GM12865 (cell line): ENCODE data around the gene TPM1.

Experiments used
- DNase-seq: peaks from one replicate; pipeline ENCODE4 v3.0.0; 2010; ENCODE audit warnings: low read depth
- H3K4me3 ChIP-seq: 2 replicates; pipeline ENCODE4 v1.5.1; 2011; ENCODE audit warnings: mild to moderate bottlenecking, low read depth, low read length, control low read depth
- TF ChIP-seq, protein P1 (sequence below): IDR thresholded peaks from 2 replicates; pipeline ENCODE4 v1.5.1; 2011; ENCODE audit warnings: low read length, control low read depth, low read depth, inconsistent platforms; ENCODE audit not compliant: insufficient read depth; ENCODE audit errors: missing control alignments

Gene TPM1

DNA sequence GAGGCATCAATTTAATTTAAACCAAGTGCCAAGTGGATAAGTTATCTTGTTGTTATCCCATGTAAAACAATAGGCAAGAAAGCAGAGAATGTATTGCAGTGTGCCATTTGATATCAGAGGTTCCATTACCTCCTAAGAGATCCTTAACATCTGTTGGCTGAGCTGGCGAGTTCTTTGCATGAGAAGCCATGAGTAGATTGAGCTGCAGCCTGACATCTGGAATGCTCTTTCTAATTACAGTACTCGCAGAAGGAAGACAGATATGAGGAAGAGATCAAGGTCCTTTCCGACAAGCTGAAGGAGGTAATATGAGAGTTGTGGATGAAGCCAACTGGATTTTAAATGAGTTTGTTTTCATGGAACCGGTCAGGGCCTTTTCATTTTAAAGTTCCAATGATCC is 19.4 kb downstream of the TPM1 start:
- TF ChIP-seq, protein P1, sequence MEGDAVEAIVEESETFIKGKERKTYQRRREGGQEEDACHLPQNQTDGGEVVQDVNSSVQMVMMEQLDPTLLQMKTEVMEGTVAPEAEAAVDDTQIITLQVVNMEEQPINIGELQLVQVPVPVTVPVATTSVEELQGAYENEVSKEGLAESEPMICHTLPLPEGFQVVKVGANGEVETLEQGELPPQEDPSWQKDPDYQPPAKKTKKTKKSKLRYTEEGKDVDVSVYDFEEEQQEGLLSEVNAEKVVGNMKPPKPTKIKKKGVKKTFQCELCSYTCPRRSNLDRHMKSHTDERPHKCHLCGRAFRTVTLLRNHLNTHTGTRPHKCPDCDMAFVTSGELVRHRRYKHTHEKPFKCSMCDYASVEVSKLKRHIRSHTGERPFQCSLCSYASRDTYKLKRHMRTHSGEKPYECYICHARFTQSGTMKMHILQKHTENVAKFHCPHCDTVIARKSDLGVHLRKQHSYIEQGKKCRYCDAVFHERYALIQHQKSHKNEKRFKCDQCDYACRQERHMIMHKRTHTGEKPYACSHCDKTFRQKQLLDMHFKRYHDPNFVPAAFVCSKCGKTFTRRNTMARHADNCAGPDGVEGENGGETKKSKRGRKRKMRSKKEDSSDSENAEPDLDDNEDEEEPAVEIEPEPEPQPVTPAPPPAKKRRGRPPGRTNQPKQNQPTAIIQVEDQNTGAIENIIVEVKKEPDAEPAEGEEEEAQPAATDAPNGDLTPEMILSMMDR: no peak
- no peak for DNase-seq
- no peak overlapping the region for H3K4me3 ChIP-seq

DNA sequence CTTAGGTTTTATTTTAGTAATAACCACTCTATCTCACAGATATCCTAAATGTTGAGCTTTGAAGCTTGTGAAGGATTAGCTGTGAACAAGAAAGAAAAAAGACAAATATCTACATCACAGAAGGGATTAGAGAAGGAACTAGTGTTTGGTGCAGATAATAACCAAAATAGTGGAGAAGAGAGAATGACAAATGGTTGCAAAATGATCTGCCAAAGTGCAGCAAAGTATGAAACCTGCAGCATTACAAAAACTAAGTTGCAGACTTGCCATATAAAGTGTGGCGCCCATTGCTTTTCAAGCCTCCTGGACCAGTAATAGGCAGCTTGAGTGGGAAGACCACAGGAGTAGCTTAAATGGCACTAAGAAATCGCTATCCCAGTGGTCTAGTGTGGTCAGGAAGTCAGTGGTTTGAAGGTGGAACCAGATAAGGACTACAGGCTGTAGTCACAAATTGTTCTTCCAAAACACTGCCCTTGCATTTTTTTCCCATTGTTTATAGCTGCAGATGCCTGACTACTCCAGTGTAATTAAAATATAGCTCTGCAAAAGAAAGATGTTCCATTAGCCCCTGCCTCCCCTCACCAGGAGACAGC is 20.7 kb downstream of the TPM1 start:
- TF ChIP-seq, protein P1: no peak

DNA sequence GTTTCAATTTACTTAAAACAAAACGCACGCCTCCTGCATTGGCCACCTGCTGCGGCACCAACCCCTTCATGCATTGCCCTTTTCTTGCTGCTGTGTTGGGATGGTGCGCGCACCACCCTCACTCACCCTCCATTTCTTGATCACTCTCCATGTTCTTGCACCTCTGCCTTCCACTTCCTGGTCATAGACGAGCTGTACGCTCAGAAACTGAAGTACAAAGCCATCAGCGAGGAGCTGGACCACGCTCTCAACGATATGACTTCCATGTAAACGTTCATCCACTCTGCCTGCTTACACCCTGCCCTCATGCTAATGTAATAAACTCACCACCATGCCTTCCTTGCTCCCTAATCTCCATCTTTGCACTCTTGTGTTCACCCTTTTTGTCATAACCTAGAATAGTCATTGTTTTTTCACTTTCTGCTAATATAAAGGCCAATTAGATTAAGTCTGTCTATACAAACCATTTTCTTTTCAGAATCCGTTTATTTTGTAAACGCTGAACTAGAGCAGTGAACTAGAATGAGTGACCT is 21.4 kb downstream of the TPM1 start:
- no peak overlapping the region for H3K4me3 ChIP-seq
- TF ChIP-seq, protein P1: no peak
- no peak for DNase-seq

More for the DNA sequence above, 20.7 kb downstream of the TPM1 start:
- DNase-seq: no peak
- no peak overlapping the region for H3K4me3 ChIP-seq

DNA sequence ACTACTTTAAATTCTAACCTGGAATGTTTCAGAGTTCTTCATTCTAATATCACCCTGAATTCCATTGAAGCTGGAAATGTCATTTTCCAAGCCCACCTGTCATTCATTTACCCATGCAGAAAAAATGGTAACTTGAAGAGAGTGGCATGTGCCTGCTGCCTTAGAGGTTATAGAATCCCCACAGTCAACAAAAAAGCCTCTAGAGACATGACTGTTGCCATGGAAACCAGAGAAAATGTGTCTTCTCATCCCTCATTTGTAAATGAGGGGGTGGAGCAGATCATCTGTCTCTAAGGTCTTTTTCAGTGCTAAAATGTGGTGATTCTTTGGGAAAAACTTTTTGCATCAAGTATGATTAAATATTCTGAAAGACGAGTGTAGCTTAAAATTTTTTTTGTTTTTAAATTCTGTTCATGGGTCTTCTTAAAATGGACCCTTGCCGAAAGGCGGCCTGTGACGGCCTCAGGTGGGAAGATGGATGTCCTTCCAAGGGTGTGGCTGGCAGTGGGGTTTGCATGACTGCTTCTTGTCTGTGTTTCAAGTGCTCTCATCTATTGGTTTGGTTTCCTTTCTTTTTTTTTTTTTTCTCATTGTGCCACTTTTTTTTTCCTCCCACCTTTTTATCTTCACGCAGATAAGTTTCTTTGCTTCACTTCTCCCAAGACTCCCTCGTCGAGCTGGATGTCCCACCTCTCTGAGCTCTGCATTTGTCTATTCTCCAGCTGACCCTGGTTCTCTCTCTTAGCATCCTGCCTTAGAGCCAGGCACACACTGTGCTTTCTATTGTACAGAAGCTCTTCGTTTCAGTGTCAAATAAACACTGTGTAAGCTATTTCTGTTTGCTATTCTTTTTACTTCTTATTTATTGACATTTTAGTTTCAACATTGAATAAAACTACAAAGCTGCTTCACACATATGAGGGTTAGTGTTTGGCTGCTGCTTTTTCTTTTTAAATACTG is 23.0 kb downstream of the TPM1 start:
- TF ChIP-seq, protein P1: no peak

DNA sequence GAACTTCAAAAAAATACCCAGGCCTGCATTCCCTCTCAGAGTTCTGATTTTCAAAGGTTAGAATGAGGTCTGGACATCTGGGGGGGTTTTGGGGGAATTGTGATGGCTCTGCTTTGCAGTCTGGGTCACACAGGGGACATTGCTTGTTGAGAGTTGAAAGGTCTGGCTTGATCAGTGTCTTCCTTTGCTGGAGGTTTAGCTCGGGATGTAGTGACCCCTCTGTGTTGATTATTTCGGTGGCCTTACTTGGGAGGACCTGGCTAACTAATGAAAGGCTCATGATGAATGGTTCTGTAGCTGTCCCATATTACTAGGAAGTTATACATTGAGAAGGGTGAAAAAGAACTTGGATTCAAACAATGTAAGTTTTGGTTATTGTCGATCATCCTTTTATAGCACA is 23.7 kb downstream of the TPM1 start:
- TF ChIP-seq, protein P1: no peak
- H3K4me3 ChIP-seq: no peak overlapping the region
- no peak for DNase-seq

More for the DNA sequence above, 23.0 kb downstream of the TPM1 start:
- H3K4me3 ChIP-seq: no peak overlapping the region
- no peak for DNase-seq

DNA sequence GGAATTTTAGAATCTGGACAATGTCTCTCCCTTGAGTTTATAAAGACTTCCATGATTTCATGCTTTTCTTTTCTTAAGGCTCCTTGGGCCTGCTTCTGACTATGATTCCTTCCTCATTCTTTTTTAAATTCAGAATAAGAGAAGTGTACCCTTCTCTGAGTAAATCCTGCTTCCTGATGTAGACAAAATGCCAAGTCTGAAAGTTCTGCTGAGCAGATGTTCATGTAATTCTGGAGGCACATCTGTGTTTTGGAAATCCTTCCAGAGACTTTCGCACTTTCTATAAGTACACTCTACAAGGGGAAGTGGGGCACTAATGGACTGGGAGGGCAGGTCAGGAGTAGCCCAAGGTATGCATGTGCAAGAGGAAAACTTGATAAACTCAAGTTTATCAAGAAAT is 24.8 kb downstream of the TPM1 start:
- TF ChIP-seq, protein P1: no peak
- no peak for DNase-seq
- no peak overlapping the region for H3K4me3 ChIP-seq
